Activated CD4-positive, alpha-beta T cell treated with anti-CD3 and anti-CD28 coated beads, Interleukin-2, amount 50 U/mL, for 24 hours (primary cell): ENCODE results near the gene PTGDR2.

Experiments used
- DNase-seq, 2 donors: peaks; one replicate each; pipeline ENCODE4 v3.0.0-alpha.2; 2020; ENCODE audit warnings: low read depth in 1 of 2, low spot score in 1 of 2

Gene PTGDR2

GRCh38 chr11:60813324-60813723 is 42.4 kb downstream of the PTGDR2 start:
- no peak for DNase-seq

DNA sequence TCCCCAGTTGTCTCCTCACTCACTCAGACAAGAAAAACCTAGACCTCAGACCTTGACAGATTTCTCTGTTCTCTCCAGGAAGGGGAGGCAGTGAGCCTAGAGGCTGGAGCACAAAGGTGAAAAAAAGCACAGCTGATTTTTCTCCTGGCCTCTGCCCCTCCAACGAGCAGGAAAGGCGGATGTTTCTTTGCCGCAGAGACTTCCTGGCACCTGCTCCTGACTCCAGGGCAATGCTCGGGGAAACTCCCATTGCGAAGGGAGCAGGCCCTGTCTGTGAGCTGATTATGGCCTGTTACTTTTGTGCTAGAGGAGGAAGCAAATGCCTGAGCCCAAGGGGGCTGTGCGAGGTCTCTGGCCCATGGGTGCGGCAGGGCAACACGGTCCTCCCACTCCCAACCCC is 45.2 kb downstream of the PTGDR2 start:
- no peak for DNase-seq

GRCh38 chr11:60810151-60810550 is 45.6 kb downstream of the PTGDR2 start:
- DNase-seq, result no peak

DNA sequence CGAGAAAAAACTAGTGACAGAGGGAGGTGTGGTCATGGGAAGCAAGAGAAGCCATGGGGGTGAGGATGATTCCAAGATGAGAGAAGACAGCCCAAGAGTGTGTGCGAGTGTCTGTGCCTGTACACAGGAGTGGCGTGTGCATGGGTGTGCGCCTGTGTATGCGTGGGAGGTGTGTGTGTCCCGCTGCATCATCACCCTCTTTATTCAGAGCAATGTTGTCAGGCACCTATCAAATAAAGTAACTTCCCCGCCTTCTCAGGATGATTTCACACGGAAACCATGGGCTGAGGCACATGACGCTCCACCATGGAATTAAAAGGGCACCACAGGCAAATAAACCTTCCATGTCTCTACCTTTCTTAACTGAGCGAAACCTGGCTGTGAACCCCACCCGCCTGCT is 46.1 kb downstream of the PTGDR2 start:
- no peak for DNase-seq

DNA sequence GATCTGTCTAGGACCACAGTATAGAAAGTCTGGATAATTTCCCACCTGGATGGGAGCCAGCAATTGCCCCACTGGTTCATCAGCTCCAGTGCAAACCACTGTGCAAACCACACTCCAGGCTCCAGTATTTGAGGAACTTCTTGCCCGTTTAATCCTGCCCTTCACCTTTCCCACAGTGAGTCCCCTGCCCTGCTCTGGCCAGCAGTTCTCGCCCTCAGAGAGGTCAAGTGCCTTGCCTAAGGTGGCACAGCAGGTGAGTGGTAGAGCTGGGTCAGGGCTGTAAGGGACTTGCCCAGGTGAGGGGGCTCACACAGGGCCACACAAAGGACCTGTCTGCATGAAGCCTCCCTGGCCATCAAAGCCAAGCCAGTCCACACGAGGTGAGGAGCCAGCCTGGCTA is 46.5 kb downstream of the PTGDR2 start:
- no peak for DNase-seq

GRCh38 chr11:60803273-60803936 is 52.3 kb downstream of the PTGDR2 start:
- DNase-seq, result no peak

GRCh38 chr11:60801194-60801593 is 54.6 kb downstream of the PTGDR2 start:
- no peak for DNase-seq
